Activated T-helper 1 cell treated with Interleukin-2 at 50 U/mL for 16 hours (primary cell): Measurements from ENCODE around the gene AK3.

Source experiments
- DNase-seq: peaks from one replicate; pipeline ENCODE4 v3.0.0-alpha.2; 2020; ENCODE audit warnings: low read depth

Gene AK3

DNA sequence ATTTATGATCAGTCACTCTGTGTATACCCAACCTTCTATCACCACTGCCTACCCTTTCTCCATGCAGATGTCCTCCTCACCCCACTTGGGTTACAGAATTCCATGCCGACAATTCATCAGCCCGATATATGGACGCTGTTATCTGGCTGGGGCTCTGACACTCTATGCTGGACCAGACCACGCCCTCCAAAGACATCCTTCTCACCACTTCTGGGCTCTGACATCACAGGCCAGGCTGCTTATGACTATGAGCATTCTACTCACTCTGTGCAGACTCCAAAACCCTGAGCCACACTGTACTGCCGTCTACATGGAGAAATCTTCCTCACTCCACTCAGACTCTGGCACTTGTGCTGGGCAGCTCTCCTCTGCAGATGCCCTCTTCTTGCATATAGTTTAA is 7.6 kb upstream of the AK3 start:
- DNase-seq: no peak

DNA sequence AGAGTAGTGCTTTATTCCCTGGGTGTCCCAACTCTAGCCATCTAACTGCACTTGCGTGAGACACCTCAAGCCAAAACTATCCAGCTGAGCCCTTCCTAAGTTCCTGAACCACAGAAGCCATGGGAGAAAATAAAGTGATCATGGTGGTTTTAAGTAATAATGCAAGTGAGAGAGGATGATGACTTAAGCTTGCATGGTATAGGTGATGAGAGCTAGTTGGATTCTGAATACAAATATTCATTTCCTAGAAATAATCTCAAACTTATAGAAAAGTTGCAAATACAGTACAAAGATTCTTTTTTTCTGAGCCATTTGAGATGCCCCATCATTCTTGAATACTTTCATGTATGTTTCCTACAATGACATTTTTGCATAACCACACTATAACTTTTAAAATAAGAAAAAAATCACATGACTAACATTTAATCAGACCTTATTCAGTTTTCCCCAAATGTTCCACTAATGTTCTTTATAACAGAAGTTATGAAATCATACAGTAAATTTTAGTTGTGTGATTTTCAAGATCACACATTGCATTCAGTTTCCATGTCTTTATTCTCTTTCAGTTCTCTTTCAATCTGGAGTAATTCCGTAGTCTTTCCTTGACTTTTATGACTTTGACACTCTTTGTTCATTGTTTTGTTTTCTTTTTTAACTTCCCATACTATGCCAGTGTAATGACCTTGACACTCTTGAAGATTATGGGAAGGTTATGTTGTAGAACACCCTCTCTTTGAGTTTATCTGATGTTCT is 5.5 kb upstream of the AK3 start:
- no peak for DNase-seq

DNA sequence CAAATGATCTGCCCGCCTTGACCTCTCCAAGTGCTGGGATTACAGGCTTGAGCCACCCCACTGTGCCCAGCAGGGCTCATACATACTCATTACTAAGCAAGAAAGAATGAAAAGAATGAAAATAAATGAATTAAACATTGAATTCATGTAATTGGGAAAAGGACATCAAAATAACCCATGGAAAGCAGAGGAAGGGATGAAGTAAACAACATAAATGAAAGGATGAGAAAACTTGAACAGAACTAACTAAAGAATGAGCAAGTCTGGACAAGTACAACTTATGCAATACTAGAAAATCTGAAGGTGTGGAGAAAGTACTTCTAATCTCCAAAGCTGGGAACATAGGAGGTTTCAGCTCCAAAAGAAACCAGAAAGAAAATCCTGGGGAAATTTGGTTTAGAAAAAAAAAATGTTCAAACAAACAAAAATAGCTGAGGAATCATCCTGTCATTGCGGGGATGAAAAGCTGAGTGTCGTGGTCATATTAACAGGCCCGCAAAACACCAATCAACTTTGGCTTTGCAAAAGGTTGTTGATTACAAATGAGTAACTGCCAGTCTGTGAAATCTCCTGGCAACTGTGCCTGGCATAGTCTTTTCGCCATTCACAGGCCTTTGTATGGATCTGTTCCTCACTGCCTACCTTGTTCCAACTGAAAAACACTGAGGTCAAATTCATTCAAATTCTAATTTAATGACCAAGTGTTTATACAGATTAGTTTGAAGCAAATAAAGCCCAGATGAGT is 2.3 kb upstream of the AK3 start:
- no peak for DNase-seq

DNA sequence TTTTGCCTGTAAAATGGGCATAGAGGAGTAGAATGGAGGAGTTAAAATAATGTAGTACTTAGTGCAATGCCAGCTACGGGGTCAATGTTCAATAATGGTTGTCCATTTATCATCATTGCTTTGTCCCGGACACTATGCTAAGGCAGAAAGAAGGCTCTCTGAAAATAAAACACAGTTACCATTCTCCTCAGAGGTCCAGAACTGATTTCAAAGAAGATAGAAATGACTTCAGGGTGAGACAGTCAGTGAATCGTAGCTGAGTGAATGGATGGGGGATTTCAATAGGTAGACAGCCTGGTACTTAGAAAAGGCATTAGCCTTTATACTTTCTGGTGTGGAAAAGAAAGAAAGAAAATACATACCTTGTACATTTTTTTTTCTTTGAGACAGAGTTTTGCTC is 1.2 kb upstream of the AK3 start:
- no peak for DNase-seq

DNA sequence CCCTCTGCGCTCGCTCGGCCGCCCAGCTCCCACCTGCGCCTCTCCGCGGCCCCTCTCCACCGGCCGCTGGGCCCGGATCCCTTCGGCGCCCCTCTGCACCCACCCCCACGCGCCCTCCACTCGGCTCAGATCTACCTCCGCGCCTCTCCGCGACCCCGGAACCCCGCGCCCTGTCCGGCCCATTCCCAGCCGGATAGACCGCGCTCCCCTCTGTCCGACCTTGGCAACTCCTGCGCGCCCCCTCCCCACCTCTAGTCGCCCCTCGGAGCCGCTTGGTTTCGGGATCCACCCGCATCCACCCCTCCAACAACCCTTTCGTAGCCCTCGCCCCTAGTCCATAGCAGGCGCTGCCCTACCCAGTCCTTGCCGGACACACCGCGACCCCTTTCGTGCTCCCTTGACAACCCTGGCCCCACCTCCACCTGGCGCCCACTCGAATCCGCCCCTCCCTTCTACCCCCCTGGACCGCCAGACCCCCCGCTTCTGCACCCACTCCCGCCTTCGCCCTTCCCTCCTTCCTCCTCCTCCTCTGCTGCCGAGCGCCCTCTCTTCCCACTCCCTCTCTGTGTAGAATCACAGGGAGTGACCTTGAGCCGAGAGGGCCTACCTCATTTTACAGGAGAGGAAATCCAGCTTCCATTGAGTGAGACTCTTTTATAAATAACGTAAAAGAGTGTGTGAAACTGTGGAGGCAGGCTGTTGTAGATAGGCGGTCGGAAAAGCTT is 525 bp upstream of the AK3 start:
- no peak for DNase-seq

DNA sequence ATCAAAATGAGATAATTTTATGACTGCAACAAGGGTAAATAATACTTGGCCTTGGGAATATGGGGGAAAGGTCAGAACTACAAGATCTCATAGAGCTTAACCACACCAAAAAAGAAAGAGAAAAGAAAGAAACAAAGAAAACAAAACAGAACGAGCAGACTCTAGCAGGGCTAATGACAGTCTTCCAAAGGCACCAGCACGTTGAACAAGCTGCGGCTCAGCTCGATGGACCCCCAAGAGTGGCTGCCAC is 689 bp downstream of the AK3 start:
- DNase-seq: no peak

DNA sequence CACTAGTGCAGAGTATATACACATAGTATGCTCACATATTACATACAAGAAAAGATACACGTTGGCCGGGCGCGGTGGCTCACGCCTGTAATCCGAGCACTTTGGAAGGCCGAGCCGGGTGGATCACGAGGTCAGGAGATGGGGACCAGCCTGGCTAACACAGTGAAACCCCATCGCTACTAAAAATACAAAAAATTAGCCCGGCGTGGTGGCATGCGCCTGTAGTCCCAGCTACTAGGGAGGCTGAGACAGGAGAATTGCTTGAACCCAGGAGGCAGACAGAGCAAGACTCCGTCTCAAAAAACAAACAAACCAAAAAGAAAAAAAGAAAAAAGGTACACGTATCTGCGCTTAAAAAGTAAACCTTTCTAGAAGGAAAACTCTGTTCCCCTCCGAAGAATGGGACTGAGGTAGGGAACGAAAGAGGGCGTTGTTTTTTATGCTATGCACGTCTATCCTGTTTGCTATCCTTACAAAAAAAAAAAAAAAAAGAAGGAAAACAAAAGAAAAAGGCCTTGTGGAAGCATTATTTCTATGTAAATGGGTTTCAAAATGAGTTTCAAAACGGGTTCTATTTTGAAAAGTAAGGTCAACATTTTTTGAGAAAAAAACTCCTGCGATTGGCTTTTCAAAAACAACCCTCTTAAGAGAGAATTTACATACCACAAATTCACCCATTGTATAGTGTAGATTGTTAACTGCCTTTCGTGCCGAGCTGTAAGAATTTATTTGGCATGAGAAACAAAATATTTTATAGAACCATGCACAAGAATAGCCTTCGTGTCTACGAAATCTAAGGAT is 1.2 kb downstream of the AK3 start:
- no peak for DNase-seq

DNA sequence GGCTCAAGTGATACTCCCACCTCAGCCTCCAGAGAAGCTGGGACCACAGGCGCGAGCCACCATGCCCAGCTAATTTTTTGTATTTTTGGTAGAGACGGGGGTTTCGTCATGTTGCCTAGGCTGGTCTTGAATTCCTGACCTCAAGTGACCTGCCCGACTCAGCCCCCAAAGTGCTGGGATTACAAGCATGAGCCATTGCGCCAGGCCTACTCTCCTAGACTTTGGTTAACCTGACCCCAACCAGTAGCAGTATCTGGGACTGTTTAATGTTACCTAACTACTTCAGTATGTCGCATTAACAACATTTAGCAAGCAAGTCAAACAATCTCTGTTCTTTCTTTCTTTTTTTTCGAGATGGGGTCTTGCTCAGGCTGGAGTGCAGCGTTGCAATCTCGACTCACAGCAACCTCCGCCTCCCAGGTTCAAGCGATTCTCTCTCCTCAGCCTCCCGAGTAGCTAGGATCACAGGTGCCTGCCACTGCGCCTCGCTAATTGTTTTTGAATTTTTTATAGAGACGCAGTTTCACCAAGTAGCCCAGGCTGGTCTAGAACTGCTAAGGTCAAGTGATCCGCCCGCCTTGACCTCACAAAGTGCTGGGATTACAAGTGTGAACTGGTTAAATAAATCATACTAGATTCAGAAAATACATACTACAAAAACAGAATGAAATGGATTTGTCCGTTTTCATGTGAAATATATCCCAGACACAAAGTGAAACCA is 2.0 kb downstream of the AK3 start:
- no peak for DNase-seq

DNA sequence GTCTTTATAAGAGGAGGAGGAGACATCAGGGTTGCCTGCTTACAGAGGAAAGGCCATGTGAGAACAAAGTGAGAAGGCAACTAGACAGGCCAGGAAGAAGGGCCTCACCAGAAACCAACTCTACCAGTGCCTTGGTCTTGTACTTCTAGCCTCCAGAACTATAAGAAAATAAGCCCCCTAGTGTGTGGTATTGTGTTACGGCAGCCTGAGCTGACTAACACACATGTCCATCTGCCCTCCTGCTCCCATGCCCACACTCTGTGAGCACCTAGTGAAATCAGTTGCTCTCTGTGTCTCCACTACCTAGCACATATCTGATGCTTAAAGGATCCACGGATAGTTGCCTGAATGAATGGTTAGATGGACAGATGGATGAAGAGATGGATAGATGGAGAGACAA is 6.9 kb downstream of the AK3 start:
- no peak for DNase-seq

DNA sequence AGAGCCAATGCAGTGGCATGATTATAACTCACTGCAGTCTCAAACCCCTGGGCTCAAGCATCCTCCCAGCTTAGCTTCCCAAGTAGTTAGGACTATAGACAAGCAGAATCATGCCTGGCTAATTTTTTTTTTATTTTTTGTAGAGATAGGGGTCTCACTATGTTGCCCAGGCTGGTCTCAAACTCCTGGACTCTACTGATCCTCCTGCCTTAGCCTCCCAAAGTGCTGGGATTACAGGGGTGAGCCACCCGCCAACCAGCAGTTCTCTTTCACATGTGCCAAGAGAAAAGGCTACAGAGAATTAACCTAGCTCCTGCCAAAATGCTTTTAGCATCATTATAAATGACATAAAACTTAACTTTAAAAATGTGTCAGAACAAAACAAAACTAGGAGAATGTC is 8.1 kb downstream of the AK3 start:
- no peak for DNase-seq

DNA sequence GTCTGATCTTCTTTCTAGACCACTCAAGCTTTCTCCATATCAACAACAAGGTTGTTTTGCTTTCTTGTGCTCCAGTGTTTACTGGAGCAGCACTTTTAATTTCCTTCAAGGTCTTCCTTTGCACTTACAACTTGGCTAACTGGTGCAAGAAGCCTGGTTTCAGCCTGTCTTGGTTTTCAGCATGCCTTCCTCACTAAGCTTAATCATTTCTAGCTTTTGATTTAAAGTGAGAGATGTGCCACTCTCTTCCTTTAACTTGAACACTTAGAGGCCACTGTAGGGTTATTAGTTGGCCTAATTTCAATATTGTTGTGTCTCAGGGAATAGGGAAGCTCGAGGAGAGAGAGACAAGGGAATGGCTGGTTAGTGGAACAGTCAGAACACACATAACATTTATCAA is 13.4 kb downstream of the AK3 start:
- no peak for DNase-seq

DNA sequence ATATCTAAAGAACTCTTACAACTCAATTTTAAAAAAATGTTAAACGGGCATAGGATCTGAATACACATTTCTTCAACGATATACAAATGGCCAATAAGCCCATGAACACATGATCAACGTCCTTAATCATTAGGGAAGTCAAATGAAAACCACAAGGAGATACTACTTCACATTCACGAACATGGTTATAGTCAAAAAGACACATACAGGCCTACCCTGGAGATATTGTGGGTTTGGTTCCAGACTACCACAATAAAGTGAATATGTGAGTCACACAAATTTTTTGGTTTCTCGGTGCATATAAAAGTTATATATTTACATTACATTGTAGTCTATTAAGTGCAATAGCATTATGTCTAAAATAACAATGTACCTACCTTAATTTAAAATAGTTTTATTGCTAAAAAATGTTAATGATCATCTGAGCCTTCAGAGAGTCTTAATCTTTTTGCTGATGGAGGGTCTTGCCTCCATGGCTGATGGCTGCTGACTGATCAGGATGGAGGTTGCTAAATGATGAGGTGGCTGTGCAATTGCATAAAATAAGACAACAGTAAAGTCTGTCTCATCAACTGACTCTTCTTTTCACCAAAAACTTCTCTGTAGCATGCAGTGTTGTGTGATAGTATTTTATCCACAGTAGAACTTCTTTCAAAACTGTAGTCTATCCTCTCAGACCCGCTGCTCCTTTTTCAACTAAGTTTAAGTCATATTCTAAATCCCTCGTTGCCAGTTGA is 15.1 kb downstream of the AK3 start:
- no peak for DNase-seq

DNA sequence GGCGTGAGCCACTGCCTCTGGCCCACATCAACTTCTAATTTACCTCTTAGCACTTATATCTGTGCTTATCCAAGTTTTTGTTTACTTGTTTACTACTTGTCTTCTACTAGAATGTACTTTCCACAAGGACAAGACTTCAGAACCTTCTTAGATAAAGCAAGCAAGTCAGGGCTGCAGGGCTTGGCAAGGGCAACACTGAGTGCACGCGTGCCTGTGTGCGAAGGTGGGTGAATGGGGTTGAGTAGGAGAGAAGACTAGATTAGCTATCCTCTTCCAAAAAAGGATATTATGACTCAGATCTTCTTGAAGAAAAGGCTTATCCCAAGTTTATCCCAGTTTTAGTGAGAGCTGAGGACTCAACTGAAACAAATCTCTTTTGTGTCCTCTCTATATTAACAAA is 19.3 kb downstream of the AK3 start:
- DNase-seq: no peak

DNA sequence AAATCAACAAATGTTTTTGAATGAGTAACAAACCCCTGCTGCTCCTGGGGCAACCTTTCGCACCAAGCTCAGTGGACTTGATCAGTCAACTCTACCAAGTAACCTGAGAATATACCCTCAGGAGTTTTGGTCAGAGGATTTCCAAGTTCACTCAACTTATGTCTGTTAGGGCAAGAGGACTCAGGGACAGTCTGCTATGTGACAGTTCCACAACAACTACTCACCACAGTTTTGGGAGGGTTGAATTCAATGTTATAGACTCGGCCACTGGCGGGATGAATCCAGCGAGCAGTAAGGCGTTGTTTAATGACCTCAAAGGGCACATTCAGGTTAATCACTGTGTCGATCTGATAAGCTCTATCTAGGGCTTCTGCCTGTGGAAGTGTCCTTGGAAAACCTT is 22.1 kb downstream of the AK3 start:
- DNase-seq: no peak

DNA sequence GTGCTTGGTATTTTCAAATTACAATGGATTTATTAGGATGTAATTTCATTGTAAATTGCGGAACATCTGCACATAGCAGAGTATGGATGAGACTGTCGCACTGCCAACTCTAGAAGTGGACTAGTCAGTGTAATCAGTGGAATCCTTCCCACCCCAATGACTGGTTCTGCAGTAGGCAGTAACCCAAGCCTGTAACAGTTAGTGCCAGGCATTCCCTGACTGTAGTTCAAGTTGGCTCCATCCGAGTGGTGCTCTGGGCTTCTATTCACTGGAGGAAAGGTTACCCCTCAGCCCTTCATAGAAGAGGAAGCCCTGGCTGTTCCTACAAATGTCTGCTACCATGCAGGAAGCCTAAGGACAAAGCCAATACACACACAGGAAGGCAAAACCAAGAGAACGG is 23.2 kb downstream of the AK3 start:
- DNase-seq: no peak

DNA sequence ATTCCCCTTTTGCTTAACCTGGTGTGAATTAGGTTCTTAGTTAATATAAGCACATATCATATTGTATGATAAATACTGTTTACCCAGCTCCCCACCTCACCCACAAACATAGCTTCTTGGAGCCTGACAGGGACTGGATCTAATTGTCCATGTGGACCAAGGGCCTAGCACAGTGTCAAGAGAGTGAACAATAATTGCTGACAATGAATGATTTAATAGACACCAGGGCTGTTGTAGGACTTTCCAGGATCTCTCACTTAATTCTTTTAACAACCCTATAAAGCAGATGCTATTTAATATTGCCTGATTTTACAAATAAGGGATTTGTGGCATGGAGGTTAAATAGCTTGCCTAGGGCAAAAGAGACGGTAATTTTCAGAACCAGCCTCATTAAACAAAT is 24.8 kb downstream of the AK3 start:
- DNase-seq: no peak

DNA sequence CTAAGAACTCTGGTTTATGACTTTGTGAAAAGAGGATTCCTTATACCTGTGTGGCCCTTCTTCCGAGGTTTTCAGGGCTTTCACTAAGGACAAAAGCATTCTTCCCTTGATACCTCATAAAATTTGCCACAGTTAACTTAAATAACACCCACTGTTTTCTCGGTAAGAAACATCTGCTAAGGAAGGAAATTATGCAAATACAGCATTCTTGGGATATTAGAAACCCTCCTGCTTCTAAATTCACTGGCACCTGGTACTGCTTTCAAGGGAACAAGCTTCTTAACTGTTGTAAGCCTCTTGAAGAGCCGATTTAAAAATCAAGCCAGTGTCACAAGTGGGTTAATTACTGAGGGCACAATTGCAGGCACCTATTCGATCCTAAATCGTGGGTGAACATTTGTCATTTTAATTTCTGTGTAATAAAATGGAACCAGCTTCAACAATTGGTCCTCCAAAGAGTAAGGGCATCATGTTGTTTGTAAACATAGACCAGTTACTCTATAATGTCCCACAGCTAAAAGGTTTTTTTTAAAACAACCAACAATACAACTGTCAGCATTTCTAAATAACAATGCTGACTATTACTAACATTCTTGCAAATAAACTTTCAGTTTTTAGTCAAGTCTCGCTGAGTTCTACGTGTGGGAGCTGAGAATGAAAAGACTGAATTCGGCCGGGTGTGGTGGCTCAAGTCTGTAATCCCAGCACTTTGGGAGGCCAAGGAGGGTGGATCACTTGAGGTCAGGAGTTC is 26.6 kb downstream of the AK3 start:
- DNase-seq: no peak

DNA sequence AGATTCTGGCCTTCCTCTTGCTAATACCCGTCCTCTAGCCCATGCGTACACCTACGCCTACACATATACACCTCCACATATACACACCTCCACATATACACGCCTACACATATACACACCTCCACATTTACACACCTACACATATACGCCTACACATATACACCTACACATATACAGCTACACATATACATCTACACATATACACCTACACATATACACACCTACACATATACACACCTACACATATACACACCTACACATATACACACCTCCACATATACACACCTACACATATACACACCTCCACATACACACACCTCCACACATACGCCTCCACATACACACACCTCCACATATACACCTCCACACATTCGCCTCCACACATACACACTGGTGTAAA is 27.2 kb downstream of the AK3 start:
- no peak for DNase-seq

DNA sequence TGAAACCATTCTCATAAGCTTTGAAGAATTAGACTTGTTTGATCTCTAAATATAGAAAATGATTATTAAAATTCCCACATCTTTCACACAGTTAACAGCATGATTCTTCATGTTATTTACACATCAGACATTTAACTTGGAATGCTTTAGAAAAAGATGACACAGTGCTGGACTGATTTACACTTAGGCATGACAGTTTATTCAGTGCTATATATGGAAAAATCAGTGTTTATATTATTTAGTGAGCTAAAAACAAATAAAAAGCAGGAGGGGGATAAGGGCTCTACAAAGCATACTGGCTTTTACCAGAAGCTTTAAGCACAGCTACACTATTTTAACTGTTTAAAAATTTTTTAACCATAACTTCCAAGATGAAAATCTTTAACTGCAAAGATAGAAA is 31.6 kb downstream of the AK3 start:
- no peak for DNase-seq

DNA sequence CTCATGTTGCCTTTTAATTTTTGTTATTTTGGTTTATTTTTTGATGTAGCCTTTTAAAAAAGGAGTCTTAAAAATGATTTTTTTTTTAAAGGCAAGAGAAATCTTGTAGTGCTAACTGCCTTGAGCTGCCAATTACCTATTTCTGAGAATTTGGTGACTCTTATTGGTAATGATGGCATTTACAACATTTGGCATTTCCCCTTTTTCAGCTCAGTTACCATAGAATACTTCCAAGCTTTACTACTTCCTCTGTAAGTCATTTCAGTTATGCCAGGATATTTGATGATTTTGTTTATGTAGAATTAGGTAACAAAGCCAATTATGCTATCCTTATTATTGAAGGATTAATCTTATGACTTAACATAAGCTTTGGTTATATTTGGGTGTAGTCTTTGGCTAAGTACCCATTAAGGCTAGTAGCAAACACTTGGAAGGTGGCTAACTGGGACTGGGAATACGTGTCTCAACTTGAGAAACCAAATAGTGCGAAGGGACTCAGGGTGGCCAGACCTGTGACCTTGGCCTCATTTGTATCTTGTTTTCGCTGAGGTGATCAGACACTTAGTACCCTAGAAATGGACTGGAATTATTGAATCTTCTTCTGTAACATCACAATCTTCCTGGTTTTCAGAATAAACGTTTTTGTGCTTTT is 33.9 kb downstream of the AK3 start:
- DNase-seq: no peak
